OCI-LY3 (cell line): Measurements from ENCODE around the gene GRIK1.

Experiments
- CTCF ChIP-seq: fragments of 200-600, 300-600 bp; sonication (generic); IDR thresholded peaks from 2 replicates; pipeline ENCODE4 v1.5.1; 2014; ENCODE audit warnings: antibody characterized with exemption, low read length, low read depth
- EZH2phosphoT487 ChIP-seq: fragments of 200-600 bp; shearing (Covaris generic); IDR thresholded peaks from 2 replicates; pipeline ENCODE4 v1.6.1; 2018; ENCODE audit warnings: antibody characterized with exemption, mixed run types, low read depth

DNA sequence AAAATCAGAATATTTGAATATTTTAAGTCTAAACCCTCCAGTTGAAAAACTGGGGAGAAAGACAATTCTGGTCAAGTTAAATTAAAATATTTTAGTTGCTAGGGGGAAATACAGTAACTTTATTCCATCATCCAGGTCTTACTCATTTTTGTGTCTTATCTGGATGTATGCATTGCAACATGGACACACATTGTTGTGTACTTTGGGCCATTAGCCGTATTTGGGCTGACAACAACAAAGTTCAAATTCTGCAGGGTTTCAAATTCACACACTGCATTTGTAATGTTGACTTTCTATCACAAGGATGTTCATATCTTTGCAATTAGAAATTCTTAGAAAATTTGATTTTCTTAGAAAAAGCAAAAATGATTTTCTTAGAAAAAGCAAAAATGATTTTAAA, 391.8 kb downstream of the GRIK1 start:
- TF ChIP-seq CTCF (no peak), EZH2phosphoT487 (no peak)
